T-helper 1 cell treated with Interleukin-12 subunit alpha and Interleukin-12 subunit beta and Interleukin-4 antibody, amounts not matched to agents 30 ng/mL and 1 ng/mL, for 36 hours (primary cell): ENCODE data around the gene RAB20. TPM values are rescaled to one million over a fixed set of nuclear protein-coding genes. Genes with fewer than 3 reads are reported as not detected.

ENCODE experiments used
- total RNA-seq: library from RNA; stranded (reverse); gene quantifications from 2 replicates; pipeline ENCODE4 v1.2.3, GENCODE V29; 2022

Gene RAB20
- total RNA-seq, 1 donor from 2014 or later = 2.0 TPM

Other genes starting within 250 kb of the RAB20 start
- 27.1 and 27.2 TPM in 2 replicates for gene NAXD, start 53.8 kb upstream of the RAB20 start, total RNA-seq
- gene CARS2, start 144.4 kb upstream of the RAB20 start, total RNA-seq = 67.0 and 81.3 TPM in 2 replicates
- 11.4 and 12.6 TPM in 2 replicates for gene ING1, start 152.0 kb upstream of the RAB20 start, total RNA-seq